GM03348 (cell line): ENCODE data around the gene AATK.

Source experiments
- DNase-seq: peaks from one replicate; pipeline ENCODE4 v3.0.0; 2012; ENCODE audit warnings: low spot score

Gene AATK

GRCh38 chr17:81113158-81113724 is 52.8 kb downstream of the AATK start:
- no peak for DNase-seq

GRCh38 chr17:81112450-81112849 is 53.6 kb downstream of the AATK start:
- DNase-seq, result no peak

- no peak for DNase-seq
Observed at GRCh38 chr17:81111066-81111465, 55.0 kb downstream of the AATK start.

- no peak for DNase-seq
Observed at GRCh38 chr17:81110488-81111040, 55.5 kb downstream of the AATK start.

- no peak for DNase-seq
Observed at GRCh38 chr17:81109957-81110356, 56.1 kb downstream of the AATK start.

GRCh38 chr17:81108220-81108619 is 57.8 kb downstream of the AATK start:
- DNase-seq, result no peak

- DNase-seq, result no peak
Observed at GRCh38 chr17:81106716-81107115, 59.3 kb downstream of the AATK start.

- no peak for DNase-seq
Observed at GRCh38 chr17:81103379-81103778, 62.6 kb downstream of the AATK start.

GRCh38 chr17:81102869-81103268 is 63.2 kb downstream of the AATK start:
- no peak for DNase-seq

- DNase-seq, result no peak
Observed at GRCh38 chr17:81102352-81102751, 63.7 kb downstream of the AATK start.

- peak; percentile 97 for DNase-seq
Observed at GRCh38 chr17:81101614-81102306, 64.3 kb downstream of the AATK start.

GRCh38 chr17:81100668-81101067 is 65.4 kb downstream of the AATK start:
- no peak for DNase-seq

GRCh38 chr17:81099888-81100287 is 66.1 kb downstream of the AATK start:
- DNase-seq, result no peak

GRCh38 chr17:81097943-81098308 is 68.1 kb downstream of the AATK start:
- peak; percentile 52 for DNase-seq

GRCh38 chr17:81097134-81097942 is 68.7 kb downstream of the AATK start:
- DNase-seq, result peak; percentile 93

- DNase-seq, result no peak
Observed at GRCh38 chr17:81096741-81097133, 69.3 kb downstream of the AATK start.

GRCh38 chr17:81095383-81095762 is 70.6 kb downstream of the AATK start:
- DNase-seq, result no peak

- DNase-seq, result peak; percentile 97
Observed at GRCh38 chr17:81094509-81095382, 71.3 kb downstream of the AATK start.

GRCh38 chr17:81093619-81094508 is 72.2 kb downstream of the AATK start:
- DNase-seq, result no peak

- no peak for DNase-seq
Observed at GRCh38 chr17:81092518-81093095, 73.4 kb downstream of the AATK start.
